ENCODE measurements around the gene EPHB3.

Gene EPHB3

DNA sequence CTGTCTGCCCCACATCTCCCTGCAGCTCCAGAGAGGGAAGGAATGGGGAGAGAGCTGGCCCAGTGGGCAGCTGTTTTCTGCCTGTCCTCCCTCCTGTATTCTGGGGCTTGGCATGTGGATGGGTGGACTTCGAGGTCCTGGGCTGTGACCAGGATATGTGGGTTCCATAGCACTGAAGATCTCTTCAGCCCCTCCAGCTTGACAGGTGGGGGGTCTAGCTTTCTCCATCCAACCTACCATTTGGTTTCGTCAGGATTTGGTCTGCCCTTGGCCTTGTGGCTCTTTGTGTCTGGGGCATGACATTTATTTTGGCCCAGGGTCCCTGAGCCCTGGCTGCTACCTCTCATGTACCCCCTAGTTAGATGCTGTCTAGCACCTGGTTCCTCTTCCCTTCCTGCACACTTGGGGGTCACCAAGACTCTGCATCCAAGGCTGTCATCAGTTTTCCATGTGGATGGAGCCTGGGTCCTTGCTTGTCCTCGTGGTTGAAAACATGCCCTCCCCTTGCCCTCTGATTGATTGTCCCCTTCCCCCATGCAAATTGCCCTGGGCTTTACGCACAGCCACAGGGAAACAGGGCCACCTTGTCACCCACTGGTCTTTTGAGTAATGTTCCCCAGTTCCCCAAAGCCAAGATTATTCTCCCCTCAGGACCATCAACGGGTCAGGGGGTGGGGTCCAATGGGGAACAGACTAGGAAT, 3.2 kb downstream of the EPHB3 start:
- no peak for DNase-seq

DNA sequence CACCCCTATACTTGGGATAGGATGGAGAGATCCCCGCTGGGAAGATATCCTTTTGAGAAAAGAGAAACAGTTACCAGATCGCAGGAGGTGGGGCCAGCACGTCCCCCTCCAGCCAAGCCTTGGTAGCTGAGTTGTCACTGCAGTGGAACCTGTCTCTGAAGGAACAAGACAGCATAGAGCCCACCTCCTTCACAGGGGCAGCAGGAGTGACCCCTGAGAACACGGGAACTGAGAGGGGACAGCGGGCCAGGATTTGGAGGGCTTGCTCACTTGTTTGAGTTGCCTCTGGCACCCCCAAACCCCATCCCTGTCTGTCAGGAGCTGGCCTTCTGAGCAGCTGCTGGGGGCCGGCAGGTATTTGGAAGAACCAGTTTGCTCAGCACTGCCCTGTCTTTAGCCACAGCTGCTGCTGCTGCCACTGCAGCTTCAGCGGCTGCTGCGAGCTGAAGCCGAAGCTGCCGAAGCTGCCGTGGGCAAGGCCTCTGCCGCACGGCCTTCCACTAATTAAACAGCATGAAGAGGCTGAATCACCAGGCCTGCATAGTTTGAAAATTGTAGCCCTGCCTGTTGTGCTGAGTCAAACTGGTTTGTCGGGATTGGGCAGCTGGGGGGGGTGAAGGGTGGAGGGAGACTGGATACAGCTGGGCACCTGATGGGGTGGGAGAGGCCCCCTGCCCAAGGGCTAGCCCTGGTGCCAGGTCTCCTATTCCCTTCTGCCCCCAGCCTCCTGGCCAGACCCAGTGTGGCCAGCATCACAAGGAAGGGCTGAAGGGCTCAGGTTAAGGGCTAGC, 4.0 kb downstream of the EPHB3 start:
- no peak for DNase-seq

DNA sequence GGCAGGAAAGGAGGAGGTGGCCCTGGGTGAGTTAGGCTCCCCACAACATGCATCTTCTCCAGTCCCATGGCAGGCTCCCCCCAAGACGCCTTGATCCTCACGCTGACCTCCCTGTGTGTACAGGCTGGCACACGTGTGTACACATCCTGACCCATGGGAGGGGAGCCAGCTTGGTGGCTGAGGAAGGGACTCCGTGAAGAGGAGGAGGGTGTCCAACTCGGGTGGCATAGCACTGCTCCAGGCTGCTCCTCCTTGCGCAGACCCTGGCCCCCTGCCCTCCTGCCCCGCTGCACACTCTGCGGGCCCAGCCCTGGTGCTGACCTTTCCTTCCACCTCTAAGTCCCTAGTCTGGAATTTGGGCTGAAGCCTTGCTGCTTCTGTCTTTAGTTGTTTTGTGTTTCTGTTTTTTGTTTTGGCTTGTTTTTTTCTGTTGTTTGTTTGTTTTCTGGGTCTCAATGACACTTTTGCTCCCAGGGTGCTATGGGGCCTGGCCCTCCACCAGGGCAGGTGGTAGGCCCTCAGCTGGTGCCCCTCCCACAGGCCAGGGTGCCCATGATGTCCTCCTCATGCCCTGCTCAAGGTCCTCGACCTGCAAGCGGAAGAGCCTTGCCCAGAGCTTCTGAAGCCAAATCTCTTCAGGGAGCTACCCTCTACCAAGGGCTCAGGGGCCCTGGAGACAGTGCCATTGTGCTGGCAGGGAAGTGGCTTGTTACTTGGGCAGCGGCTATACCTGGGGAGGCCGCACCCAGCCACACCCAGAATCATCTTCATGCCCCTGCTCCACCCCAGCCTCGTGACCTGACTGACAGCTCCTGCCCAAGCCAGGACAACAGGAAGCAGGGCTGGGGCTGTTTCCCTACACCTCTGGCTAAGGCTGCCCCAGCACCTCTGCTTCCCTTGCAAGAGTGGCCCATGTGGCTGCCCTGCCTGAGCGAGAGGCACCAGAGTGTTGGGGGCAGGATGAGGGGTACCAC, 5.1 kb downstream of the EPHB3 start:
- no peak for DNase-seq

DNA sequence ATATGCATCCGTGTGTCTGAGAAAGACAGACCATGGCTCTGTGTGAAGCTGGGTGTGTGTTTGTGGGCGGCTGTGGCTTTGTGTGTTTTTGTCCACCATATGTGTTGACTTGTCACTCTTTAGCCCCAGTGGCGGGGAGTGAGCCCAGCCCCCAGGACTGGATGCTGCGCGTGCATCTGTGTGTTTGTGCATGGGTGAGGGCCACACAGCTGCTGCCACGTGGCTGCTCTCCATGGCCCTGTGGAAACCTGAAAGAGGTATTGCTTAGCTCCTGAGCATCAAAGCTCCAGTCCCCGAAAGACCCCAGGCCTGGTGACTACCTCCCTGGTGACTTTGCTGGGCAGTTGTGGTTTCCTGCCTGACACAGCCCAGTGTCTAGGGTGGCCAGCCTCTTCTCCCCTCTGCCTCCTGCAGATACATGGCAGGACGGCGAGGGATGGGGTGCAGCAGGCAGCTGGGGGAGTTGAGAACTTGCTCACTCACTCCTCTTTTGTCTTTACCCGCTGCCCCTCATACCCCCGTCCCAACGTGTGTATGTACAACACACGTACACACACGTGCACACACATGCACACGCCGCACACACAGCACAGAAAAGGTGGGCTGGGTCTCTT, 6.5 kb downstream of the EPHB3 start:
- no peak for DNase-seq

GRCh38 chr3:184568560-184568923, 7.0 kb downstream of the EPHB3 start:
- no peak for DNase-seq

GRCh38 chr3:184568924-184569829, 7.6 kb downstream of the EPHB3 start:
- DNase-seq, result no peak

DNA sequence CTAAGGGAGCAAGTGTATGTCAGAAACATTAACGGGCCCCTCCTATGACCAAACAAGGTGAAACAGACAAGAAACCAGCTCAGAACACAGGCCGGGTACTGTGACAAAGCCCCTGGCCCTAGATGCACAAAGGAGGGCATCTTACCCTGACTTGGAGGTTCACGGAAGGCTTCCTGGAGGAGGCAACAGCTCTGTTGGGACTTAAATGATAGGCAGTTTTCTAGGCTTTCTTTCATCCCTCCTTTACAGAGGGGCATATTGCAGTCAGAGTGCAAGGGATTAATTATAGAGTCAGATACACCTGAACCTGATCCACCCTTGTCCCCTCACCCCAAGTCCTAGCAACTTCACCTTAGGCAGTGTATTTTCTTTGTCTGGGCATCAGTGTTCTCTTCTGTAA, 8.4 kb downstream of the EPHB3 start:
- DNase-seq, result no peak

DNA sequence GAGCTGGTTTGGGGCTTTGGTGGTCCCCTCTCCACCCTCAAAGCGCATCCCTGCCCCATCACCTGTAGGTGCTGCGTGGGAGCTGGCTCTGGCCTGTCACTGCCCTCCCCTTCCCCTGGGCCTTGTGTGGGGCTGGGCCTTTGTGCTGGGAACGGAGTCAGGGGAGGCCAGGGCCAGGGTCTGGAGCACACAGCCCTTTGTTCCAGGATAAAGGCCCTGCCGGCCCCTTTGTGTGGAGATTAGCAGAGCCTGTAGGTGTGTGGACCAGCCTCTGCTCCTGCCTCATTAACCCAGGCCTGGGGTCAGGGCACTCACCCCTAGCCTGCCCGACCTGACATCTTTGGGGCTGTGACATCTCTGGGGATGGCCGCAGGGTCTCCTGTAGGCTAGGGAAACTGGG, 8.9 kb downstream of the EPHB3 start:
- no peak for DNase-seq

GRCh38 chr3:184571750-184572377, 10.3 kb downstream of the EPHB3 start:
- no peak for DNase-seq

- no peak for DNase-seq
Measured at GRCh38 chr3:184572633-184573270, 11.2 kb downstream of the EPHB3 start.

DNA sequence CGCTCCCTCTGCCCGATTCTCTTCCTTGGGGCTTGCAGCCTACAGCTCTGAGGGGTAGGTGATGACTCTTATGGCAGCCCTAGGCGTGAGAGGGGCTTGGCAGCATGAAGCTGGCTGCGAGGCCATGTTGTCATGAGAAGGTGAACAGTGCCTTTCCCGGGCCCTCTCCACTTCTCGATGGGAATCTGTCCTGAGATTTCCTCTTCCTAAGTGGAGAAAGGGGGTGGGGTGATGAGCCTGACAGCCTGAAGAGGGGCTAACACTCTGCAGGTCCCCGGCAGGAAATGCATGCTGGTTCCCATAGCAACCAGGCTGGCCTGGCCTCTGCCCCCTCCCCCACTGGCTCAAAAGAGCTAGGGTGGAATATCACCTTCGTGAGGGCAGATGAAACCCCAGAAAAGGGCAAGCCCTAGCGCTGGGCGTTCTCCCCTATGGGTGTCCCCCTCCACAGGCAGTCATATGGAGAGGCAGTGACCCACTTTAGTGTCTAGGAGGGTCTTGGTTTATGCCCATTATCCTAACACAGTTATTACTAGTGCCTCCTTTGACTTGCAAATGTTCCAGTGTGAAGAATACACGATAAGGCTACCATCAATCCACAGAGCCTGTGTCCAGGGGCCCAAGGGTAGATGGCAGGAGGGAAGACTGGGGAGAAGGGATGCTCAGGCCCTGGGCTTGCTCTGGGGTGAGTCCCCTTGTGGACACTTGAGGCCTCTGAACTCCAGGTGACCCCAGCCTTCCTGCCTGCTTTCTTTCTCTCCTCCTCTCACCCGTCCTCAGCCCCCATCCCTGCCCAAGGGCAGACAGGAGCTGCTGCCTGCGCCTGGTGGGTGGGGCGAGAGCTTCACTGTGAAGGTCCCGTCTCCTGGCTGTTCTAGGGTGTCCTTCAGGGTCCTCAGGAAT, 13.2 kb downstream of the EPHB3 start:
- DNase-seq, result no peak

DNA sequence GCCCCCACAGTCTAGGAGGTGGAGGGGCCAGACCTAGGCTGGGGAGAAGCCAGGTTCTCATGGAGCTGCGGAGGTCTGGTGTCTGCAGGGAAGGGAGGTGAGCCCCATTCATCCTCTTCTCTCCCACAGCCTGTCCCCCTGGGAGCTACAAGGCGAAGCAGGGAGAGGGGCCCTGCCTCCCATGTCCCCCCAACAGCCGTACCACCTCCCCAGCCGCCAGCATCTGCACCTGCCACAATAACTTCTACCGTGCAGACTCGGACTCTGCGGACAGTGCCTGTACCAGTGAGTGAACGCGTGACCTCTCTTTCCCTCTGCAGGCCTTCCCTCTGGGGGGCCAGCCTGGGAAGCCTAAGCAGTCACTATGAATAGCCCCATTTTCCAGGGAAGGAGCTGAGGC, 14.1 kb downstream of the EPHB3 start:
- DNase-seq, result no peak

- no peak for DNase-seq
Measured at GRCh38 chr3:184576457-184577240, 15.1 kb downstream of the EPHB3 start.

GRCh38 chr3:184577546-184577945, 16.0 kb downstream of the EPHB3 start:
- DNase-seq, result no peak

GRCh38 chr3:184578218-184578617, 16.6 kb downstream of the EPHB3 start:
- DNase-seq, result no peak

GRCh38 chr3:184578822-184579221, 17.2 kb downstream of the EPHB3 start:
- DNase-seq, result no peak

DNA sequence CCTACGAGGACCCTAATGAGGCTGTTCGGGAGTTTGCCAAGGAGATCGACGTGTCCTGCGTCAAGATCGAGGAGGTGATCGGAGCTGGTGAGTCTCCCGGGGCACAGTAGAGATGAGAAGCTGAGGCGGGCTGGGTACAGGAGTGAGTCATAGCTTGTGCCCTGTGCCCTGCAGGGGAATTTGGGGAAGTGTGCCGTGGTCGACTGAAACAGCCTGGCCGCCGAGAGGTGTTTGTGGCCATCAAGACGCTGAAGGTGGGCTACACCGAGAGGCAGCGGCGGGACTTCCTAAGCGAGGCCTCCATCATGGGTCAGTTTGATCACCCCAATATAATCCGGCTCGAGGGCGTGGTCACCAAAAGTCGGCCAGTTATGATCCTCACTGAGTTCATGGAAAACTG, 17.9 kb downstream of the EPHB3 start:
- DNase-seq, result no peak

- no peak for DNase-seq
Measured at GRCh38 chr3:184580376-184580775, 18.8 kb downstream of the EPHB3 start.

- no peak for DNase-seq
Measured at GRCh38 chr3:184581331-184581855, 19.8 kb downstream of the EPHB3 start.

Measured in activated CD4-positive, CD25-positive, alpha-beta regulatory T cell treated with anti-CD3 and anti-CD28 coated beads, Interleukin-2, amount 50 U/mL, for 72 hours (primary cell).